PFSK-1 (cell line): ENCODE results near the gene C1orf52.
A peak's percentile ranks its signal among the peaks of the same experiment; 100 is the strongest.

Source experiments
- FOXP2 ChIP-seq: optimal IDR thresholded peaks from 2 replicates; pipeline ENCODE3; 2011; ENCODE audit warnings: borderline replicate concordance, control low read depth, inconsistent platforms; ENCODE audit not compliant: insufficient read depth; ENCODE audit errors: extremely low read length, extremely low read depth
- POLR2AphosphoS5 ChIP-seq: IDR thresholded peaks from 2 replicates; pipeline ENCODE4 v1.6.1; 2012; ENCODE audit warnings: low read depth, mild to moderate bottlenecking, control low read depth, low read length, moderate library complexity
- SIN3A ChIP-seq: IDR thresholded peaks from 2 replicates; pipeline ENCODE4 v1.6.1; 2012; ENCODE audit warnings: mild to moderate bottlenecking, low read length, moderate library complexity, borderline replicate concordance; ENCODE audit not compliant: insufficient read depth
- TAF1 ChIP-seq: IDR thresholded peaks from 2 replicates; pipeline ENCODE4 v1.6.1; 2012; ENCODE audit warnings: low read length, control low read depth, borderline replicate concordance; ENCODE audit not compliant: insufficient read depth
- TF ChIP-seq, protein P1 (sequence below), 2 experiments: IDR thresholded peaks; 2 replicates each; pipeline versions ENCODE4 v1.6.1 to v1.8.0; 2011 to 2012; ENCODE audit warnings: low read depth in 2 of 2, low read length in 2 of 2, control low read depth in 1 of 2, inconsistent platforms in 1 of 2, mild to moderate bottlenecking in 1 of 2, moderate library complexity in 1 of 2; ENCODE audit not compliant: insufficient read depth in 1 of 2

The C1orf52 gene

DNA sequence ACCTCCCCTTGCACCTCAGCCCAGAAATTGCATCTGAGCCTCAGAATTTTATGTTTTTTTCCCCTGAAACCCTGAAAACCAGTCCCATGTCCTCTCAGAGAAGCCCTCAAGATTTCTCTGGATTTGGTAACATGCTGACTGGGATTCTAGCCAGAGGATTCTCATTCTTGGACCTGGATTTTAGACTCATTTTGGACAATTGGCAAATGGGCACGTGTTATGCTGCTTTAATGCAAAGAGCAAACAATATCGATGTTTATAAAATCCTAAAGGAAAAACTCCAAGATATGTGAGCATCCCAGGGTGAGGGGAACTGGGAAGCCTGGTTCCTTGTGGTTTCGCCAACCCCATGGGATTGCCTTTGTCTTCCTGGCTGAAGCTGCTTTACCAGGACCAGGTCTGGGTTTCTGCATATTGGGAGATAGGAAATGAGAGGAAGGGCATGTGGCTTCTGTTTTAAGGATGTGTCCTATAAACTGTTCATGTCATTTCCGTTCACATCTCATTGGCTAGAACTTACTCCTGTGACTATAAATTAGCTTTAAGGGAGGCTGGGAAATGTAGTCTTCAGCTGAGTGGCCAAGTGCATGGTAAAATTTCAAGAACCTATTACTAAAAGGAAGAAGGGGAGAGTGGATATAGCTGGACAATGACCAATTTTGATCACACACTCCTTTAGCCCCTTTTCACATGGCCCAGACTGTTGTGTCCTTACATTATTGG, 44.1 kb upstream of the C1orf52 start:
- TF ChIP-seq TAF1: no peak
- no peak for TF ChIP-seq SIN3A
- TF ChIP-seq FOXP2: no peak
- no peak for TF ChIP-seq POLR2AphosphoS5
- TF ChIP-seq, protein P1, sequence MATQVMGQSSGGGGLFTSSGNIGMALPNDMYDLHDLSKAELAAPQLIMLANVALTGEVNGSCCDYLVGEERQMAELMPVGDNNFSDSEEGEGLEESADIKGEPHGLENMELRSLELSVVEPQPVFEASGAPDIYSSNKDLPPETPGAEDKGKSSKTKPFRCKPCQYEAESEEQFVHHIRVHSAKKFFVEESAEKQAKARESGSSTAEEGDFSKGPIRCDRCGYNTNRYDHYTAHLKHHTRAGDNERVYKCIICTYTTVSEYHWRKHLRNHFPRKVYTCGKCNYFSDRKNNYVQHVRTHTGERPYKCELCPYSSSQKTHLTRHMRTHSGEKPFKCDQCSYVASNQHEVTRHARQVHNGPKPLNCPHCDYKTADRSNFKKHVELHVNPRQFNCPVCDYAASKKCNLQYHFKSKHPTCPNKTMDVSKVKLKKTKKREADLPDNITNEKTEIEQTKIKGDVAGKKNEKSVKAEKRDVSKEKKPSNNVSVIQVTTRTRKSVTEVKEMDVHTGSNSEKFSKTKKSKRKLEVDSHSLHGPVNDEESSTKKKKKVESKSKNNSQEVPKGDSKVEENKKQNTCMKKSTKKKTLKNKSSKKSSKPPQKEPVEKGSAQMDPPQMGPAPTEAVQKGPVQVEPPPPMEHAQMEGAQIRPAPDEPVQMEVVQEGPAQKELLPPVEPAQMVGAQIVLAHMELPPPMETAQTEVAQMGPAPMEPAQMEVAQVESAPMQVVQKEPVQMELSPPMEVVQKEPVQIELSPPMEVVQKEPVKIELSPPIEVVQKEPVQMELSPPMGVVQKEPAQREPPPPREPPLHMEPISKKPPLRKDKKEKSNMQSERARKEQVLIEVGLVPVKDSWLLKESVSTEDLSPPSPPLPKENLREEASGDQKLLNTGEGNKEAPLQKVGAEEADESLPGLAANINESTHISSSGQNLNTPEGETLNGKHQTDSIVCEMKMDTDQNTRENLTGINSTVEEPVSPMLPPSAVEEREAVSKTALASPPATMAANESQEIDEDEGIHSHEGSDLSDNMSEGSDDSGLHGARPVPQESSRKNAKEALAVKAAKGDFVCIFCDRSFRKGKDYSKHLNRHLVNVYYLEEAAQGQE (IDR thresholded peaks at IDR 0.05; ENCODE audit: insufficient read depth in 1 of 2, low read depth in 2 of 2, low read length in 2 of 2): no peak

GRCh38 chr1:85300140-85300539, 40.7 kb upstream of the C1orf52 start:
- TF ChIP-seq, protein P1 (IDR thresholded peaks at IDR 0.05; ENCODE audit: insufficient read depth in 1 of 2, low read depth in 2 of 2, low read length in 2 of 2): no peak
- TF ChIP-seq POLR2AphosphoS5: no peak
- no peak for TF ChIP-seq TAF1
- TF ChIP-seq SIN3A: no peak
- no peak for TF ChIP-seq FOXP2

GRCh38 chr1:85297855-85298629, 38.6 kb upstream of the C1orf52 start:
- TF ChIP-seq TAF1 (no peak), POLR2AphosphoS5 (0 out of 2 replicates have a peak, but pooled peaks have one; percentile 26), FOXP2 (peak; percentile 30), SIN3A (peak; percentile 81; the same call in 1 of the 2 replicates)
- TF ChIP-seq, protein P1 (IDR thresholded peaks at IDR 0.05; ENCODE audit: insufficient read depth in 1 of 2, low read depth in 2 of 2, low read length in 2 of 2): 0 out of 4 replicates have a peak, but pooled peaks of 1 of the 2 experiments have one; percentile 11

DNA sequence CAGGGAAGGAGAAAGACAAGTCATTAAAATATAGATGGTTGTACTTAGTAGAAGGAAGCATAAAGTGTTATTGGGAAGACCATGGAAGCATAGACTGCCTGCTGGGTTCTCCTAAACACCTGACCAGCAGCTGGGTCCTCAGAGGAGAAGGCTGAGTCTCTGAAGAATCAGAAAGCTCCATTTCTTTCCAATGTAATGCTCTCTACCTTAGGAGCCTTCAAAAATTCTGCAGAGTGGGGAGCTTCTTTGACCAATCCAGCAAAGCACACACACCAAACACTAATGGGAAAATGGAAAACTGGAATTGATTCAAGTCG, 38.0 kb upstream of the C1orf52 start:
- TF ChIP-seq SIN3A: no peak
- TF ChIP-seq, protein P1 (IDR thresholded peaks at IDR 0.05; ENCODE audit: insufficient read depth in 1 of 2, low read depth in 2 of 2, low read length in 2 of 2): no peak
- TF ChIP-seq POLR2AphosphoS5: no peak
- TF ChIP-seq FOXP2: no peak
- TF ChIP-seq TAF1: no peak
